Endothelial cell (in vitro differentiated cells): Measurements from ENCODE around the gene C1orf210. TPM values are rescaled to one million over a fixed set of nuclear protein-coding genes. Genes with fewer than 3 reads are reported as not detected.

Experiments used
- DNase-seq: peaks from one replicate; pipeline ENCODE4 v3.0.0; 2021; ENCODE audit warnings: low spot score
- H3K27ac Mint-ChIP-seq: one replicate; pipeline ENCODE4 v1.8.0; 2021; ENCODE audit warnings: mixed read lengths, inconsistent platforms; ENCODE audit not compliant: unreplicated experiment
- H3K27me3 Mint-ChIP-seq: one replicate; pipeline ENCODE4 v1.8.0; 2021; ENCODE audit warnings: mild to moderate bottlenecking, moderate library complexity, mixed read lengths, inconsistent platforms; ENCODE audit not compliant: unreplicated experiment
- H3K36me3 Mint-ChIP-seq: one replicate; pipeline ENCODE4 v1.8.0; 2021; ENCODE audit warnings: mild to moderate bottlenecking, low read depth, mixed read lengths, inconsistent platforms; ENCODE audit not compliant: unreplicated experiment
- H3K4me1 Mint-ChIP-seq: one replicate; pipeline ENCODE4 v1.8.0; 2021; ENCODE audit warnings: mild to moderate bottlenecking, mixed read lengths, inconsistent platforms; ENCODE audit not compliant: unreplicated experiment
- H3K4me3 Mint-ChIP-seq: one replicate; pipeline ENCODE4 v1.8.0; 2021; ENCODE audit warnings: mild to moderate bottlenecking, mixed read lengths, inconsistent platforms; ENCODE audit not compliant: unreplicated experiment
- H3K9me3 Mint-ChIP-seq: one replicate; pipeline ENCODE4 v1.8.0; 2021; ENCODE audit warnings: mixed read lengths, inconsistent platforms; ENCODE audit not compliant: unreplicated experiment
- total RNA-seq: library from RNA; stranded (reverse); fragmentation: NEBNext Ultra II Directional; extraction: Animal tissue kit (Norgen Biotek cat#: 25700); gene quantifications from one replicate; pipeline ENCODE4 v1.2.1, GENCODE V29; 2021; ENCODE audit not compliant: unreplicated experiment
- TF ChIP-seq, protein P1 (sequence below): fragments of 200-600 bp; sonication (generic); IDR thresholded peaks from one replicate; pipeline ENCODE4 v1.5.0; 2021; ENCODE audit warnings: antibody characterized with exemption; ENCODE audit not compliant: unreplicated experiment

Gene C1orf210
- total RNA-seq, 1 donor from 2014 or later = not detected

DNA sequence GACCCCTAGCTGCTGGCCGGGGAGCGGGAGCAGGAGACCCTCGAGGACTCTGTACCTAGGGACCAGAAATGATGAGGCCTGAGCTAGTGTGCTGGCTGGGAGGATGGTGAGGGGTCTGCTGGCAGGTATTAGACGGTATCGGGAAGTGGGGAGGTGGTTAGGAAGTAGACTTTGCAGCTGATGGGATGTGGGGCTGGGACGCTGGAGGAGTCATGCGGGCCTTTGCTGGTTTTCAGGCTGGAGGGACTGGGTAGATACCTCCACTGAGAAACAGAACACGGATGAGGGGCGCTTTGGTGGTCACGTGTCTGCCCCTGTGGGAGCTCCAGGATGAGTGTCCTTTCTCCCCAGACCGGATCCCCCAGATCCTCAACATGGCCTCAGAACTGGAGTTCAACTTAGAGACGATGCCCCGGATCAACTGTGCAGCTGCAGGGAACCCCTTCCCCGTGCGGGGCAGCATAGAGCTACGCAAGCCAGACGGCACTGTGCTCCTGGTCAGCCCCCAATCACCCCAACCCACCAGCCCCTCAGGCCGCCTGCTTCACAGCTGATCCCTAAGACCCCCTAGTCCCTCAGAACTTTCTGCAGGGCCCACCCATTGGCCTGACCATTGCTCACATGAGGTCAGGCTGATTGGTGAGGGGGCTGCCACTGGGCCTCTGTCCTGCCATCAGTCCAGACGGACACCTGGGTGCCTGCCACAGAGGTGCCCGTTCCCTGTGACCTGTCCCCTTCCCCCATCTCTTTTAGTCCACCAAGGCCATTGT is 23.4 kb upstream of the C1orf210 start:
- peak overlapping the region; percentile 73 for H3K4me3 Mint-ChIP-seq
- no peak overlapping the region for H3K27ac Mint-ChIP-seq
- no peak for DNase-seq
- H3K9me3 Mint-ChIP-seq = no peaks in the 10 kb centered on the region
- TF ChIP-seq, protein P1, sequence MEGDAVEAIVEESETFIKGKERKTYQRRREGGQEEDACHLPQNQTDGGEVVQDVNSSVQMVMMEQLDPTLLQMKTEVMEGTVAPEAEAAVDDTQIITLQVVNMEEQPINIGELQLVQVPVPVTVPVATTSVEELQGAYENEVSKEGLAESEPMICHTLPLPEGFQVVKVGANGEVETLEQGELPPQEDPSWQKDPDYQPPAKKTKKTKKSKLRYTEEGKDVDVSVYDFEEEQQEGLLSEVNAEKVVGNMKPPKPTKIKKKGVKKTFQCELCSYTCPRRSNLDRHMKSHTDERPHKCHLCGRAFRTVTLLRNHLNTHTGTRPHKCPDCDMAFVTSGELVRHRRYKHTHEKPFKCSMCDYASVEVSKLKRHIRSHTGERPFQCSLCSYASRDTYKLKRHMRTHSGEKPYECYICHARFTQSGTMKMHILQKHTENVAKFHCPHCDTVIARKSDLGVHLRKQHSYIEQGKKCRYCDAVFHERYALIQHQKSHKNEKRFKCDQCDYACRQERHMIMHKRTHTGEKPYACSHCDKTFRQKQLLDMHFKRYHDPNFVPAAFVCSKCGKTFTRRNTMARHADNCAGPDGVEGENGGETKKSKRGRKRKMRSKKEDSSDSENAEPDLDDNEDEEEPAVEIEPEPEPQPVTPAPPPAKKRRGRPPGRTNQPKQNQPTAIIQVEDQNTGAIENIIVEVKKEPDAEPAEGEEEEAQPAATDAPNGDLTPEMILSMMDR = no peak
- peaks cover 53% of the 10 kb centered on the region for H3K4me1 Mint-ChIP-seq
- peaks cover 82% of the 10 kb centered on the region for H3K36me3 Mint-ChIP-seq
- H3K27me3 Mint-ChIP-seq = peaks cover 24% of the 10 kb centered on the region

DNA sequence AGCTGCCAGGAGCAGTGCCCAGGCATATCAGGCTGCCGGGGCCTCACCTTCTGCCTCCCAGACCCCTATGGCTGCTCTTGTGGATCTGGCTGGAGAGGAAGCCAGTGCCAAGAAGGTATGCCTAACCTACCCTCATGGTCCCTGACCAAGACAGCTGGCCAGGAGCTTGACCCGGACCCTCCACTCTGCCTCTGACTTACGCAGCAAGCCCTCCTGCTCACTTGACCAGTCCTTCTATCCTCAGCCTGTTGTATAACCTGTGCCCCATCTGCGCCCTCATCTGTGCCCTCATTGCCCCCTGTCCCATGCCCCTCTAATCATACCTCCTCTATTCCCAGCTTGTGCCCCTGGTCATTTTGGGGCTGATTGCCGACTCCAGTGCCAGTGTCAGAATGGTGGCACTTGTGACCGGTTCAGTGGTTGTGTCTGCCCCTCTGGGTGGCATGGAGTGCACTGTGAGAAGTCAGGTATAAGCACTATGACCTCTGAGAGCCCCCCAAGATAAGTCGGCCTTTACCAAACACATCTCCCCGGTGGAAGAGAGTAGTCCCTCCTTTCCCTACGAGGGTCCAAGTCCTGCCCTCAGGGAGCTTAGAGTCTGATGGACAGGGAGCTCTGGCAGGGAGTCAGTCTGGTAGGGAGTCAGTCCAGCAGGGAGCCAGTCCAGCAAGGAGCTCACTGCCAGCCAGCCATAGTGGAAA is 22.2 kb upstream of the C1orf210 start:
- no peak for DNase-seq
- Mint-ChIP-seq H3K4me3 (peak overlapping the region; percentile 50), H3K27me3 (peaks cover 23% of the 10 kb centered on the region), H3K9me3 (no peaks in the 10 kb centered on the region), H3K27ac (no peak overlapping the region), H3K4me1 (peaks cover 65% of the 10 kb centered on the region), H3K36me3 (peaks cover 83% of the 10 kb centered on the region)
- TF ChIP-seq, protein P1 = no peak

DNA sequence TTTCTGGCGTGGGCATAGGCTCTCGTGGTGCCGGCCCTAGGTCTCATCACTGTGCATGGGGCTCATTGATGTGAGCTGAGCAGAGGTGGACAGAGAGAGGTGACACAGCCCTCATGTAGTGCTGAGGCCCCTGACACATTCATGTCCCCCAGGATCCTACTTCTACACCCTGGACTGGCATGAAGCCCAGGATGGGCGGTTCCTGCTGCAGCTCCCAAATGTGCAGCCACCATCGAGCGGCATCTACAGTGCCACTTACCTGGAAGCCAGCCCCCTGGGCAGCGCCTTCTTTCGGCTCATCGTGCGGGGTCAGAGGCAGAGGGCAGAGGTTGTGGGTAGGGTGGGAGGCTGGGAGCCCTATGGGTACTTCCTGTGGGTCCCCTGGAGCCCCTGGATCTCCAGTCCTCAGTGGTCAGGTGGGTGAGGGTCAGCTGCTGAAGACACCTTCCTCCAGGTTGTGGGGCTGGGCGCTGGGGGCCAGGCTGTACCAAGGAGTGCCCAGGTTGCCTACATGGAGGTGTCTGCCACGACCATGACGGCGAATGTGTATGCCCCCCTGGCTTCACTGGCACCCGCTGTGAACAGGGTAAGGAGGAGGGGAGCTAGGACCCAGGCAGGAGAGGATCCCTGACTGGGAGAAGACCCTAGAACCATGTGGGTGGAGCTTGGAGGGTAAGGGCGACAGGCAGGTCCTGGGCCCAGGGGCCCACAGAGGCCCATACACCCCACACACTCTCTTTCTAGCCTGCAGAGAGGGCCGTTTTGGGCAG is 21.5 kb upstream of the C1orf210 start:
- H3K4me1 Mint-ChIP-seq = peaks cover 72% of the 10 kb centered on the region
- peaks cover 23% of the 10 kb centered on the region for H3K27me3 Mint-ChIP-seq
- H3K4me3 Mint-ChIP-seq = peak overlapping the region; percentile 70
- peaks cover 86% of the 10 kb centered on the region for H3K36me3 Mint-ChIP-seq
- DNase-seq = no peak
- peak overlapping the region; percentile 82 for H3K27ac Mint-ChIP-seq
- H3K9me3 Mint-ChIP-seq = no peaks in the 10 kb centered on the region
- TF ChIP-seq, protein P1 = no peak

DNA sequence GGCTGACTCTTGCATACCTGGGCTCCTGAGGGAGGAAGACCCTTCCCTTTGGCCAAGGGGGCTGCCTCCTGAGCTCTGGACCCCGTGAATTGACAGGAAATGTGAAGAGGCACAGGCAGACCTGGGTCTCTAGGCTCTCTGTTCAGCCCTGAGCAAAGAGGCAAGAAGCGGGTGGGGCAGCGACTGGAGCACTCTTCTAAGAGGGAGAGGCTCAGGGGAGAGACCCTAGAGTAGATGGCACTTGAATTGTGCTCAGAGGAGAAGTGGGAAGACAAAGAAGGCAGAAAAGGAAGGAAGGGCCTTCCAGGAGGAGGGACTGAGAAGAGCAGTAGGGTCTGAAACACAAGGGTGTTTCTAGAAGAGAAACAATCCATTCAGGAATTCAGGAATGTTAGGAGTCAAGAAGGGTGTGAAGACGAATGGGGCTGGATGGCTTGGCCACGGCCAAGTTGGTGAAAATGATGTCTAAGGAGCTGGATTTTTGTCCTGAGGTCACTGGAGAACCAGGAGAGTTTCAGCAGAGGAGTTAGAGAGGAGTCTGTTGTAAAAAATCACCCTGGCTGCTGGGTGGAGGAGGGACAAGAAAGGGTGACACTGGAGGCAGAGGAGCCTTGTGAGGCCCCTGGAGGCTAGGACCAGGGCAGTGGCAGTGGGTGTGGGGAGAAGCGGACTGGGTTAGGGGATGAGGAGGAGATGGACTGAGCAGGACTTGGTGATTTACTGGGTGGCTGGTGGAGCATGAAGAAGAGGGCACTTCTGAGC is 20.7 kb upstream of the C1orf210 start:
- no peak for DNase-seq
- Mint-ChIP-seq H3K27ac (peak overlapping the region; percentile 82), H3K4me3 (peak overlapping the region; percentile 70), H3K9me3 (no peaks in the 10 kb centered on the region), H3K4me1 (peaks cover 75% of the 10 kb centered on the region), H3K36me3 (peaks cover 80% of the 10 kb centered on the region), H3K27me3 (peaks cover 25% of the 10 kb centered on the region)
- TF ChIP-seq, protein P1 = no peak
